GM18517 (cell line): Measurements from ENCODE around the gene ANAPC5.
"Not testable (repeated sequence)": the region's sequence is repeated elsewhere in the genome, so short reads cannot be mapped to it uniquely, and the experiment has no call there.

ENCODE experiments used
- ATAC-seq: cut with Tn5 transposase; IDR thresholded peaks from one replicate; pipeline ENCODE4 v1.9.1; 2021; ENCODE audit warnings: mild to moderate bottlenecking, moderate library complexity; ENCODE audit not compliant: unreplicated experiment

Gene ANAPC5

DNA sequence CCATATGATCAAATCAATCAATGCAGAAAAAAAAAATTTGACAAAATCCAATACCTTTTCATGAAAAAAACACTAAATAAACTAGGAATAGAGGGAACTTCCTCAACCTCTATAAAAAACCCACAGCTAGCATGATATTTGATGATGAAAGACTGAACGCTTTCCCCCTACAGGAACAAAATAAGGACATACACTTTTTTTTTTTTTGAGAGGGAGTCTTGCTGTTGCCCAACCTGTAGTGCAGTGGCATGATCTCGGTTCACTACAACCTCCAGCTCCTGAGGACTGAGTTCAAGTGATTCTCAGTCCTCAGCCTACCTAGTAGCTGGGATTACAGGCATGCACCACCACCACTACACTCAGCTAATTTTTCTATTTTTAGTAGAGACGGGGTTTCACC is 37.8 kb downstream of the ANAPC5 start:
- ATAC-seq: no peak

DNA sequence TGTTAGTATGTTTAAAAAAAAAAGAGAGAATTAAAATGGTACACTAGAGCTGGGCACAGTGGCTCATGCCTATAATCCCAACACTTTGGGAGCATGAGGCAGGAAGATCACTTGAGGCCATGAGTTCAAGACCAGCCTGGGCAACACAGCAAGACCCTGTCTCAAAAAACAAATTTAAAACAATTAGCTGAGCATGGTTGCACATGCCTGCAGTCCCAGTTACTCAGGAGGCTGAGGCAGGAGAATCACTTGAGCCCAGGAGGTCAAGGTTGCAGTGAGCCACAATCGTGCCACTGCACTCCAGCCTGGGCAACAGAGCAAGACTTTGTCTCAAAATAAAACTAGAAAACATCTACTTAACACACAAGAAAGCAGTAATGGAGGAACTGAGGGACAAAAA is 42.0 kb downstream of the ANAPC5 start:
- ATAC-seq: not testable (repeated sequence)

DNA sequence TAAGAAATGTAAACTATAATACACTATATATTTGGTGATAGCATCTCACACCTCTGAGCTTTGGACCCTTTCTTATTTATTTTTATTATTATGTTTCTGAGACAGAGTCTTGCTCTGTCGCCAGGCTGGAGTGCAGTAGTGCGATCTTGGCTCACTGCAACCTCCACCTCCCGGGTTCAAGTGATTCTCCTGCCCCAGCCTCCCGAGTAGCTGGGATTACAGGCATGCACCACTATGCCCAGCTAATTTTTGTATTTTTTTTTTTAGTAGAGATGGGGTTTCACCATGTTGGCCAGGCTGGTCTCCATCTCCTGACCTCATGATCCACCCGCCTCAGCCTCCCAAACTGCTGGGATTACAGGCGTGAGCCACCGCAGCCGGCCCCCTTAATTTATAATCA is 44.8 kb downstream of the ANAPC5 start:
- ATAC-seq: not testable (repeated sequence)

DNA sequence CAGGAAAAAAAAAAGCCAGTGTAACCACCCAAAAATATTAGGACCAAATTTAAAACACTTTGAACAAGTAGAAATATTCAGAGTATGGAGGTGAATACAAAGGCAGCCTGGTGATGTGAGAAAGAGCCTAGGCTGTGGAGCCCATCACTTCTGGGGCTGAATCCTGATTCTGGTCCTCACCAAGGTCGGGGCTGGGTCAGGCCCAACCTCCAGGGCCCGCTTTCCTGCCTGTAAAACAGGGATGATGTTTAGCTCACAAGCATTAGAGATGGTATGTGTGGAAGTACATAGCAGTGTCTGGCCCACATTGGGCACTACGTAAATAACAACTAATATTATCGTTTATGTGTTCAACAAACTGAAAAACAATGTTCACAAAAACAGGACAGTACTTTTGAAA is 47.9 kb downstream of the ANAPC5 start:
- ATAC-seq: no peak

DNA sequence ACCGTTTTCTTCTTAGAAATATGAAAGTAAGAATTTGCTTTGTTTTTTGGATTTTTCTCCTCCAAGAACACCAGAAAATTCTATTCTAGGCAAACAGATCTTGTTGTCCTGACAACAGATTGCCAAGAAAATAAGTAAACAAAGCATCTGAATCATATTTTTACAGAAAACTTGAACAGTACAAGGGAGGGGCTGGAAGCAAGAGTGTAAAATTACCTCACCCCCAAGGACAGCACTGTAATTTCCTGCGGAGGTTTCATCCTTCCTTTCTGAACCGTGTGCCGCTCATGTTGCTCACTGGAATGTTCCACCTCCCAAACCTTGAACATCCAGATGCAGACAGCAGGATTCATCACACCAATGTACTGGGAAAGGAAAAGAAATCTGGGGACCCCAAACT is 50.3 kb downstream of the ANAPC5 start:
- ATAC-seq: no peak

DNA sequence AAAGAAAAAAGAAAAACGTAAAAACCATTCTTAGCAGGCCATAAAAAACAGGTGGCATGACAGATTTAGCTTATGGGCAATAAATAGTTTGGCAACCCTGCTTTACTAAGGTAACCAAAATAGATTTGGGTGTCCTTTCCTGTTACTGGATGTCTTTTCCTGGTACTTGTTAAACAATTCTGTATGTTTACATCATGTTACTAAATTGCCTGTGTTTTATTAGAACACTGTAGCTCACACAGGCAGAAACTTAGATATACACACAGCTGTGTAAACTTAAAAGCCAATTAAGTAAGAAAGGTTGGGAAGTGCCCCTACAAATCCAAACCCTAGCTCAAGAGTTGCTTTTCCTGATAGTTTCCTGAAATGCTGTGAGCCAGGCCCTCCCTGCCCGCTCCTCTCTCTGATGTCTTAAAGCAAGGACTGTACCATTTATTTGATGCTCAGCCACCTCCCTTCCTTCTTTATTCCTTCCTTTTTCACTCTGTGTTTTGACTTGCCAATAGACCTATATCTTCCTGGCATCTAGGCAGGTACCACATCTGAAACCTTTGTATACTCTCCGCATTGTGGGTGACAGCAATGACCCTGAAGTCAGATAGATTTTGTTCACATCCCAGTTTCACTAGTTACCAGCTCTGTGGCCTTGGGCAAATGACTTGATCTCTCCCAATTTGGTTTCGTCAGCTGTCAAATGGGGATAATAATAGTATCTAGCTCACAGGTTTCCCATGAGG is 52.0 kb downstream of the ANAPC5 start:
- ATAC-seq: no peak

DNA sequence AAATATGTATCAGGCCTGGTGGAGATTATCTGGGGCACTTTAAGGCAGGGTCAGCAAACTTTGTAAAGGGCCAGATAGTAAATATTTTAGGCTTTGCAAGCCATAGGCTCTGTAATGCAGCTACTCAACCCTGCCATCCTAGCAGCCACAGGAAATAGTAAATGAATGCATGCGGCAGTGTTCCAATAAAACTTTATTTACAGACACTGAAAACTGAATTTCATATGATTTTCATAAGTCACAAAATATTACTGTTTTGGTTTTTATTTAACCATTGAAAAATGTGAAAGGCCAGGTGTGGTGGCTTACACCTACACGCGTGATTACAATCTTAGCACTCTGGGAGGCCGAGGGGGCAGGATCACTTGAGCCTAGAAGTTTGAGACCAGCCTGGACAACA is 52.5 kb downstream of the ANAPC5 start:
- no peak for ATAC-seq

DNA sequence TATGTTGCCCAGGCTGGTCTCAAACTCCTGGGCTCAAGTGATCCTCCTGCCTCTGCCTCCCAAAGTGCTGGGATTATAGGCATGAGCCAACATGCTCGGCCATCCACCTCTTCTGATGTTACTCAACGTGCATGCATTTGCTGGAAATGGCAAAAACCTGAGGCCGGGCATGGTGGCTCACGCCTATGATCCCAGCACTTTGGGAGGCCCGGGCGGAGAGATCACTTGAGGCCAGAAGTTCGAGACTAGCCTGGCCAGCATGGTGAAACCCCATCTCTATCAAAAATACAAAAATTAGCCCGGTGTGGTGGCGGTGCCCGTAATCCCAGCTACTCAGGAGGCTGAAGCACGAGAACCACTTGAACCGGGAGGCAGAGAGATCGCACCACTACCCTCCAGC is 53.8 kb downstream of the ANAPC5 start:
- not testable (repeated sequence) for ATAC-seq

DNA sequence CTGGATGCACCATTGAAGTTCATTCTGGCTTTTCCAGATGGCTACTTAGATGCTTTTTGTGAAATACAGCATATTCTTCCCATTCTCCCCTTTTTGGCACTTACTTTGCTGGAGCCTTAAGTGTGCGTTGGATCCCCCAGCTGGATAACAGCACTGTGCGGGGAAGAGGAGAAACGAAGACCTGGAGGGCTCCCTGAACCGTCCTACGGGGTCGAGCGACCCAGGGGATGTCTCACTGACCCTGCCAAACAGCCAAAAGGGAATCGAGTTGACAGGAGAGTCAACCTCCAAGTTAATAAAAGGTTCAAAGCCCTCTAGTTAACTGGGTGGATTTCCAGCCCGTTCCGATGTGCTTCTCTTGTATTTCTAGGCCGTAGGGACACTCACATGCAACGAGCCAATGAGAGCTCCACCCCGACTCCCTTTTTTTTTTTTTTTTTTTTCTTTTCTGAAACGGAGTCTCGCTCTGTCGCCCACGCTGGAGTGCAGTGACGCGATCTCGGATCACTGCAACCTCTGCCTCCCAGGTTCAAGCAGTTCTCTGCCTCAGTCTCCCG is 54.7 kb downstream of the ANAPC5 start:
- ATAC-seq: no peak

DNA sequence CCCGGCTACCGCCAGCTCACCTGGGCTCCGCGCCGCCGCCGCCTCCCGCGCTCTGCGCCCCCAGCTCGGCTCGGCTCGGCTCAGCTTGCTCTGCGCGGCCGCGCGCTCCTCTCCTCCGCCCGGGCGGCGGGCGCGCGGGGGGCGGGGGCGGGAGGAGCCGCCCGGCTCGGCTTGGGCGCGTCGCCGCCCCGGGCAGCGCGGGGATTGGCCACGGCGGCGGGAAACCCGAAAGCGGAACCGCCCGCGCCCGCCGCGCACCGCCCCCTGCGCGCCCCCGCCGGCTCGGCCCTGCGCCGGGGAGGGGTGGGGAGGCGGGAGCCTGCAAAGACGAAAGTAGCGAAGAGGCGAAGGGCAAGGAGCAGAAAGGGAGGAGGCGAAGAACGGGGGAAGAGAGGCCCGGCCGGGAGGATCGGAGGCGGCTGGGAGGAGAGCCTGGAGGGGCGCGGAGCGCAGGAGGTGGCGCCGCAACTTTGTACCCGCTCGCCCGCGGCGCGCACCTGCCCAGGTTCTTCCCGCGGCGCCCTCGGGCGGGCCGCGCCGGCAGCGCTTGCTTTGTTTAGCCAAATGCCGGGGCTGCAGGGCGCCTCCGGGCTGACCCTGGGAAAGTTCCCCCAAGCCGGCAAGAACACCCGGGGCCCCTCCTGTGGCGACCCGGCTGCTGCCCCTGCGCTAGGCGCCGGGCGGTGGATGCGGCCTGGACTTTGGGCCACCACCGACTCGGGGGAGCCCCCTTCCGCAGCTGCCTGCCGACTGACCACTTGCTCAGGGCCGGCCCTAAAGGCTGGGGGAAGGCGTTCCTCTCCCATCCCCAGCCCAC is 55.4 kb downstream of the ANAPC5 start, which contains the start of gene CAMKK2:
Gene CAMKK2 (minus strand): TSS at position 92 of the 817 bp plus-strand sequence. CDS start 22,183 bp downstream, outside the sequence.
- ATAC-seq: peak; percentile 60

DNA sequence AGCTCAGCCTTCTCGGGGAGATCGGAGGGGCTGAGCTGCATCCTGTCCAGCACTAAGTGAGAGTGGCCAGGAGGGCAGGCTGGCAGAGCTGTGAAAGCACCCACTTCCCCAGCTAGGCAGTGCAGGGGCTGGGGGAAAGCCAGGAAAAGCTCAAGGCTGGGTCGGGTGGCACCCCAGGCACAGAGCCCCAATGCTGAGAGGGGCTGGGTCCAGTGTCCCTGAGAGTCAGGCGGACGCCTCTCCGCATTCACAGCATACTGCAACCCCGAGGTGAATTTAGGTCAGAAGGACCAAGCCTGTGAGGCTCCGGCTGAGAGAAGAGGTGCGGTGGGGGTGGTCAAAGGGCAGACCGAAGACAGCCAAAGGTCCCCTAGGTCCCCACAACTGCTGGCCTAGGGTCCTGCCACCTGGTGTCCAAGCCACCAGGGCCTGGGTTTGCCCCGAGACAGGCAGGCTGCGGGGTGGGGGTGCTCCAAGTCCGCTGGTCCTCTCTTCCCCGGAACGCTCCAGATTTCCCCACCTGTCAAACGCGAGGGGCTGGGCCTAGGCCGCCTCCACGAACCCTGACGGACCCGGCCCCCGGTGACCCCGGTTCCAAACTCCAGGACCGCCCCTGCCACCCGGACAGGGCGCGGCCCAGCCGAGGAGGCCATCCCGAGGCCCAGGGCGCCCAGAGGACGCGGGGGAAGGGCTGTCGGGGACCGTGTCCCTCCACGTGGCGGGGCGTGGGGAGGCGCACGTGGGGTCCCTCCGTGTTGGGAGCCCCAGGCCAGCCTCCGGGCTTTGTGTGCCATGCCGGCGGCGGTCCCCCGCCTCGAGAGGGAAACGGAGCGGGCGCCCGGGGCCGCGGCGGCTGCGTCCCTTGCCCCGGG is 56.2 kb downstream of the ANAPC5 start:
- ATAC-seq: peak; percentile 30

DNA sequence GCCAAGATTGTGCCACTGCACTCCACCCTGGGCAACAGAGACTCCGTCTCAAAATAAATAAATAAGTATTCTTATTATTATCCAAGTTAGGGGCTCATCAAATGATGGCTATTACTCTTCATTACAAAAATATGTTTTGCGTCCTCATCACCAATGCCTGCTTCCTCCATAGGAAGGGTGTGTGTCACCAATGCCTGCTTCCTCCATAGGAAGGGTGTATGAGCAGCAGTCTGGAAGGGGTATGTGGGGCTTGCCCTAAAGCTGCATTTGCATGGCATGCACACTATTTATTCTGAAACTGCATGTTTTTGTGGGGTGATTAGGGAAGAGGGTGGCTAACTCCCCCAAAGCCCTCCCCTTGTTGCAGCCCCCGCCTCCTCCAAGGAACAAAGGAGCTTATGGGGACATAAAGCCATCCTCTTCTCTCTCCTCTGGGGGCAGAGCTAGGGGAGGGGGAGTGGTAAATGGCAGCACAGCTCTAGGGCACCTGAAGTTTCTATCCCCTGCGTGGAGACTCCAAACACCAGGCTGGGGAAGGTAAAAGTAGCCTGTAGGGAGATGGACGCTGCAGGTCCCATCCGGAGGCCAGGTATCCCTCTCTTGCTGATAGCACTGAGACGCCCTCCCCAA is 57.0 kb downstream of the ANAPC5 start:
- ATAC-seq: no peak

DNA sequence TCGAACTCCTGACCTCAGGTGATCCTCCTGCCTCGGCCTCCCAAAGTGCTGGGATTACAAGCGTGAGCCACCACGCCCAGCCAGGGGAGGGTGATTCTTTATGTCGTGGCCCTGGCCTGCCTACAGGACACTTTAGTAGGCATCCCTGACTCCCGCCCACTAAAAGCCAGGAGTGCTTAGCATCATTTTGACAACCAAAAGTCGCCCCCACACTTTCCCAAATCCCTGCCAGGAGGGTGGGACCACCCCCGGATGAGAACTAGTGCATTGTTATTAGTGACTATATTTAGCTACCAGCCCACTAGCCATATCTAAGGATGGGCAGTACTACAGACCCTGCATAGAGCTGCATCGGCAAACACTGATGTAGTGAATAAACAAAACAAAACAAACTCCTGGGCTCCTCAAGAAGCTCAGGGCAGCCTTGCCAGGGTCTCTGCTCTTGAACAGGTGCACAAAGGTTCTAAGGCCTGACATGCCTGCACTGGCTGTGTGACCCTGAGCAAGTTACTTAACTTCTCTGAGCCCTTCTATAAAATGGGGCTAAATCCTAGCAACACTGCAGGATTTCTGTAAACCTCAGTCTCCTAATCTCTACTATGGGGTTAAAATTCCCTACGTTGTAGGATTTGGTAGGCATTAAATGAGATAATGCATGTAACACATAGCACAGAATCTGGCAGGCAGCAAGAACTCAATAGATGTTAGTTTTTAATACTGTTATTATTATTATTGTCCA is 57.9 kb downstream of the ANAPC5 start:
- ATAC-seq: no peak

DNA sequence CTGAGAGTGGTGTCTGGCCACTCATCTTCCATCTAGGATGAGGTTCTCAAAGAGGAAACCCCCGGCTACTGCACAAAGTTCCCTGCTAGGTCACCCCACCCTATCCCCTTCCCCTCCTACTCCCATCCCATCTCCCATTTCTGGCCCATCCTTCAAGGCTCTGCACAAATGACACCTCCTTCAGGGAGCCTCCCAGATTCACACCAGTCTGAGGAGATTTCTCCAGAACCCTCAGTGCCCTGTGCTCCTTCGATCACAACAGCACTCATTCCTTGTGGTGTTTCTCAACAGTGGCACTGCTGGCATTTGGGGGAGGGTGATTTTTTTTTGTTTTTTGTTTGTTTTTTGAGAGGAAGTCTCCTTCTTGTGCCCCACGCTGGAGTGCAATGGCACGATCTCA is 58.6 kb downstream of the ANAPC5 start:
- ATAC-seq: no peak

DNA sequence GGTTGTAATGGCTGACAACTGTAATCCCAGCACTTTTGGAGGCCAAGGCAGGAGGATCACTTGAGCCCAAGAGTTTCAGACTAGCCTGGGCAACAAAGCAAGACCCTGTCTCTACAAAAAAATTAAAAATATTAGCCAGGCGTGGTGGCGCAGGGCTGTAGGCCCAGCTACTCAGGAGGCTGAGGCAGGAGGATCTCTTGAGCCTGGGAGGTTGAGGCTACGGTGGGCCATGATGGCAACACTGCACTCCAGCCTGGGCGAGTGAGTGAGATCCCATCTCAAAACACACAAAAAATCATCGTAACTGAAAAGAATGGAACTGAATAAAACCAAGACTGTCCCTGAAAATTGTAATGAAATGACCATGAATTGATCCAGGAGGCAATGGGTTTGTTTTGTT is 61.8 kb downstream of the ANAPC5 start:
- no peak for ATAC-seq

DNA sequence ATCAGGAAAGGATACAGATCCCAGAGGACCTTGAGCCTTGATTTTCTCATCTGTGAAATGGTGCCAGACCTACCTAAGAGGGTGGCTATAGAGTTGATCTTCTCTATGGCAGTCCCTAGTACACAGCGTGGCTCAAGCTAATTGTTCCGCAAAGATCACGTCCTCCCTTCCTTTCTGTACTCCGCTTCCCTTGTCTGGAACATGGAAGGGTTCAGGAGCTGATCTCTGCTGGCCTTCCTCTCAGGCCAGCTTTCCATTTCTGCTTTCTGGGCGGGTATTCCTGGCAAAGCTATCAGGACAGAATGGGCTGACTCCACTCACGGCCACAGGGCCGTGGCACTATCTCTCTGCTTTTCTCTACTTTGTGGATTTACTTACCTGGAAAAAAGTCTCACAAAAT is 62.2 kb downstream of the ANAPC5 start:
- no peak for ATAC-seq

DNA sequence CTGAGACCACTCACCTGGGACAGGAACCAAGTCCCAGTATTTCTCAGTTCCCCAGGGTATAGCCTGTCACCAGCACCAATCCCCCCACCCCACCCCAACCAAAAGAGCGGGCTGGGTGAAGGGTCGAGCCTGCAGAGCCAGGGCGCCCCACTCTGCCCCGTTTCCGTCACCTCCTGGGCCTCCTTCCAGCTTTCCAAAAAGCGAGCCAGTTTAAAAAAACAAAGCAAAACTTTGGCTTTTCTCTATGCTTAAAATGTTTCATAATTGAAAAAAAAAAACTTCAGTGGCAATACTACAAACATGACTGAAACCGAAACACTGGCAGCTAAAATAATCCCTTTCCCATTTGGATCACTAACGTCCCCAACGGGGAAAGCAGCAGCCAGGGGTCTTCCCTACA is 63.2 kb downstream of the ANAPC5 start:
- ATAC-seq: no peak

DNA sequence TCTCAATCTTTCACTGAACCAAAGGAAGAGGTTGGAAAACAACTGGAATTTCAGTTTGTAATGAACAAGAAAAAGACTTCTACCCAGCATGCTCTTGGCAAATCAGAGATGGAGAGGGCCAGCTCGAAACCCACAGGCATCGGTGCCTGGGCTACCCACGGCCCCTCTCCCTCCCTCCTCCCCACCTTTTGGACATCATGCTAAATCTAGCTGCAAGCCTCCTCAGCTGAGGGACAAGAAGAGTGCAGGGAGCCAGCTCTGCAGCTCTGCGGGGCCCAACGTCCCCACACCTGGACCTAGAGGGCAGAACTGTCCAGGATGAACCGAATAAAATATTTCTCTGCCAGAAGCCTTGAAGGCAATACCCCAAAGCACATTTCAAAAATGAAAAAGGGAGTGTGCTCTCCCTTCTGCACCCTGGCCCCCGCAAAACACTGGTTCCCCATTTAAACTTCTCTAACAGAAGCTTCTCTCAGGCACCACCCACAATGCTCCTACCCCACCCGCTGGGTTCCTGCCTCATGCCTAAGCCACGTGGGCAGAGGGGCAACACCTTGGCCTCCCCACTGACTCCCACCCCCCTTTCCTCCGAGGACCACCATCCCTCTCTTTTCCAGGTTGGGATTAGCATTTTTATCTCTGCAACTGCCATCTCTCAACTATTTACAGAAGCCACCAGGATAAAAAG is 63.9 kb downstream of the ANAPC5 start:
- ATAC-seq: no peak

DNA sequence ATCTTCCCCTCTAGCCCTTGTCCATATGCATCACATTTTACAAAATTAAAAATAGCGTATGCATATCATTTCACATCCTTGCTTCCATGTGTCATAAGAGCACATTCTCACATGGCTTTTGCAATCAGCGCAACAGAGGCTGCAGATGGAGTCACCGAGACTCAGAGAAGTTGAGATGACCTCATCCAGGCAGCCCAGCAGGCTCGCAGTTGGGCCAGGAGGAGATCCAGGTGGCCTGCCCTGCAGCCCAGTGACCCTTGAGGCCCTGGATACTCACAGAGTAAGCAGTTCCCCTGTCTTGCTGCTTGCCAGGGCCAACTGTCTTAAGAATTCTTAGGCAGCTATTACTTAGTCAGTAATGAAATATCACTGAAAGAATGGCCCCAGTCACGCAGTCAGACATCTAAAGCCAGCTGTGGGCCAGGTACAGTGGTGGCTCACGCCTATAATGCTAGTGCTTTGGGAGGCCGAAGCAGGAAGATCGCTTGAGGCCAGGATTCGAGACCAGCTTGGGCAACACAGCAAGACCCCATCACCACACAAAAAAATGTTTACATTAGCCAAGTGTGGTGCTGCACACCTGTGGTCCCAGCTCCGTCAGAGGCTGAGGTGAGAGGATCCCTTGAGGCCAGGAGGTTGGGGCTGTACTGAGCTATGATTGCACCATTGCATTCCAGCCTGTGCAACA is 64.8 kb downstream of the ANAPC5 start:
- no peak for ATAC-seq
